Heart left ventricle (tissue), 13 donors: ENCODE results near the gene DDOST.

ENCODE experiments used
- CTCF ChIP-seq, 12 donors: fragments of 200-600 bp; sonication (generic) in 4 of 12; IDR thresholded peaks; one replicate each; pipeline versions ENCODE4 v1.5.0 to v1.8.0; 2018 to 2022; ENCODE audit warnings: antibody characterized with exemption in 12 of 12, mild to moderate bottlenecking in 5 of 12
- POLR2A ChIP-seq, 2 donors: fragments of 450-650 bp; IDR thresholded peaks; one replicate each; pipeline ENCODE4 v1.6.1; 2017; ENCODE audit warnings: antibody characterized with exemption in 2 of 2, mild to moderate bottlenecking in 2 of 2, moderate library complexity in 2 of 2
- donor health status: ischemic (EF 13 %, LVEDD 7.1; RV severe dilation, severe dysfunction).
- donor health status: DM: no; HTN: yes; CAD: no.
- donor health status: DM: no; HTN: no; CAD: no.
- donor health status: ischemic (EF 25% LVEDD 6.9; RV normal size, moderate dysfunction).
- donor health status: ischemic (EF 25% LVEDD 5.7; RV mildly dilated, moderate dysfunction).
- donor health status: ischemic (EF 35%, LVEDD 5.7; RV mildly dilated, moderate dysfunction).
- donor health status: nonischemic (EF 11% LVEDD 7.7; RV severe dilation, severe dysfunction).
- donor health status: DM: yes; HTN: yes; CAD: no.
- donor health status: PGD.
- donor health status: ischemic (EF 29% LVEDD 5.4; RV normal size, mild dysfunction).
- donor health status: nonischemic (EF 23%, LVEDD 6.1; RV moderate dilation, normal function).

DNA sequence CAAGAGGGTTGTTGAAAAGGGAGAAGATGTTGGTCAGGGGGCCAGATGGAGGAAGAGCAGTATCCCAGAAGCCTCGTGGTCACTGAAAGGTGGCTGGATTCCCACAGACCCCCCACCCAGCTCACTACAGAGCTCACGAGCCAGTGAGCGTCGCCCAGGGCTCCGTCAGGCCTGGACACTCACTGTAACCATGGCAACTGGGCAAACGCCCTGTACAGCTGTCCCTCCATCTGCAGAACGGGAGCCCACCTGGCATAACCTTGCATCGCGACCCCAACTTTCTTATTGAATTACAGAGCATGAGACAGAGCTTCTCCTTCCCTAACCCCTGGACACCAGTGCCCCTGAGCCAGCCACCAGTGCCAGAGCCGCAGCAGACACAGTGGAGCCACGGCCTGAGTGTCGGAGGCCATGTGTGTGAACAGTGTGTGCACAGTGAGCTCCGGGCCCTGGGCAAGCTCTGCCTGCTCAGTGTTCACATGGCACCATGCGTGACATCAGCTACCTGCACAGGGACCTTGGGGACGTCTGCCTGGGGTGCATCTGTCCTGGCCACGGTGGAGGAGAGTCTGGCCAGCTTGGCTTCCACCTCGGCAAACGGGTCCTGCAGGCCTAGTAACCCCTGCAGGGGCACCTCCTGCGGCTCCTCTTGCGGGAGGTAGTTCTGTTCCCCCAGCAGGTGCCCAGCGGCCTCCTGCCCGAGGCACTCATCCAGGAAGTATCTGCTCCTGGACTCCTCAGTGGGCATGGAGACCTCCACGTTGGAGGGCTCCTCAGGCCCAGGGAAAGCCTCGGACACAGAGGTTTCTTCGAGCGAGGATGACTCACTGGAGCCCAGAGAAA lies 25.9 kb upstream of the DDOST start:
- TF ChIP-seq POLR2A (IDR thresholded peaks at IDR 0.05) (no peak), CTCF (IDR thresholded peaks at IDR 0.05) (no peak)
